Stimulated activated CD4-positive, alpha-beta T cell treated with anti-CD3 and anti-CD28 coated beads, TNF-alpha, amount 100 ng/mL, for 4 hours (primary cell): ENCODE data around the gene KLHDC8B.
A peak's percentile ranks its signal among the peaks of the same experiment; 100 is the strongest.

Experiments used
- DNase-seq, 3 experiments: peaks; one replicate each; pipeline ENCODE4 v3.0.0-alpha.2; 2020; ENCODE audit warnings: low read depth in 3 of 3

The KLHDC8B gene

GRCh38 chr3:49171119-49171774 is at the start of gene KLHDC8B:
KLHDC8B (plus strand) TSS chr3:49171598; CDS start chr3:49172770, 1,172 bp downstream.
- DNase-seq = peak; percentile 60 to 73 (median 65)

GRCh38 chr3:49122022-49122421 is 49.4 kb upstream of the KLHDC8B start:
- DNase-seq = no peak

- no peak for DNase-seq
Measured at GRCh38 chr3:49122451-49122850, 48.9 kb upstream of the KLHDC8B start.

- no peak for DNase-seq
Measured at GRCh38 chr3:49122886-49123545, 48.4 kb upstream of the KLHDC8B start.

GRCh38 chr3:49123687-49124086 is 47.7 kb upstream of the KLHDC8B start:
- DNase-seq = no peak

GRCh38 chr3:49124203-49124602 is 47.2 kb upstream of the KLHDC8B start:
- DNase-seq = no peak

GRCh38 chr3:49124991-49125670 is 46.3 kb upstream of the KLHDC8B start:
- DNase-seq = no peak

GRCh38 chr3:49131040-49131439 is 40.4 kb upstream of the KLHDC8B start:
- DNase-seq = no peak

GRCh38 chr3:49131576-49131975 is 39.8 kb upstream of the KLHDC8B start:
- no peak for DNase-seq

- DNase-seq = no peak
Measured at GRCh38 chr3:49132073-49132436, 39.3 kb upstream of the KLHDC8B start.

- no peak for DNase-seq
Measured at GRCh38 chr3:49132437-49133225, 38.8 kb upstream of the KLHDC8B start, which contains the start of gene LAMB2. LAMB2 (minus strand) TSS chr3:49133050; CDS start chr3:49132867, 183 bp downstream.

GRCh38 chr3:49133226-49133951 is 38.0 kb upstream of the KLHDC8B start:
- DNase-seq = no peak

- no peak for DNase-seq
Measured at GRCh38 chr3:49134471-49135265, 36.7 kb upstream of the KLHDC8B start.

- no peak for DNase-seq
Measured at GRCh38 chr3:49135499-49135898, 35.9 kb upstream of the KLHDC8B start.

GRCh38 chr3:49140080-49140479 is 31.3 kb upstream of the KLHDC8B start:
- DNase-seq = no peak

- no peak for DNase-seq
Measured at GRCh38 chr3:49148159-49148558, 23.2 kb upstream of the KLHDC8B start.

GRCh38 chr3:49151610-49152009 is 19.8 kb upstream of the KLHDC8B start:
- DNase-seq = no peak

GRCh38 chr3:49153349-49153912 is 18.0 kb upstream of the KLHDC8B start:
- DNase-seq = no peak

GRCh38 chr3:49157289-49157688 is 14.1 kb upstream of the KLHDC8B start:
- DNase-seq = no peak

- peak in 2 of 3 experiments; percentile 45 to 48 for DNase-seq
Measured at GRCh38 chr3:49158103-49158709, 13.2 kb upstream of the KLHDC8B start.
